HepG2 (cell line): ENCODE results near the gene ZBED3. TPM values are rescaled to one million over a fixed set of nuclear protein-coding genes. Genes with fewer than 3 reads are reported as not detected.

Experiments used
- AHR ChIP-seq: IDR thresholded peaks from 2 replicates; pipeline ENCODE4 v1.6.1; 2018; ENCODE audit warnings: missing genetic modification reagents, missing compliant biosample characterization
- ATF7-NPFF ChIP-seq: sonication (generic); formaldehyde crosslinking; IDR thresholded peaks from 2 replicates; pipeline ENCODE4 v1.8.1; 2023; ENCODE audit warnings: mild to moderate bottlenecking, low read depth, missing genetic modification reagents, moderate library complexity
- CBX5 ChIP-seq: sonication (generic); formaldehyde crosslinking; IDR thresholded peaks from 2 replicates; pipeline ENCODE4 v1.4.0; 2020; ENCODE audit warnings: missing genetic modification reagents, borderline replicate concordance
- FOXP4 ChIP-seq: sonication (generic); formaldehyde crosslinking; IDR thresholded peaks from 2 replicates; pipeline ENCODE4 v1.4.0; 2020; ENCODE audit warnings: missing genetic modification reagents
- GABPA ChIP-seq, 2 experiments: IDR thresholded peaks; 2 replicates each; pipeline ENCODE4 v1.6.1; 2011 to 2016; ENCODE audit warnings: low read depth in 2 of 2, low read length in 1 of 2, missing biosample characterization in 1 of 2, missing genetic modification characterization in 1 of 2
- GFI1 ChIP-seq: sonication (generic); formaldehyde crosslinking; IDR thresholded peaks from 2 replicates; pipeline ENCODE4 v1.5.0; 2020; ENCODE audit warnings: missing genetic modification reagents, mild to moderate bottlenecking, borderline replicate concordance
- HHEX ChIP-seq: IDR thresholded peaks from 2 replicates; pipeline ENCODE4 v1.6.1; 2016; ENCODE audit warnings: control low read depth
- HNF1B ChIP-seq: sonication (generic); formaldehyde crosslinking; IDR thresholded peaks from 2 replicates; pipeline ENCODE4 v1.5.1; 2020; ENCODE audit warnings: mild to moderate bottlenecking, moderate library complexity, missing genetic modification reagents
- MAFK ChIP-seq, 2 experiments: IDR thresholded peaks in 1 of 2; conservative IDR thresholded peaks in 1 of 2; 2 replicates each; pipeline ENCODE4 v1.6.1; 2011; ENCODE audit warnings: improper control_type of control experiment in 2 of 2, low read length in 2 of 2
- MTA1 ChIP-seq: sonication (generic); formaldehyde crosslinking; IDR thresholded peaks from 2 replicates; pipeline ENCODE4 v1.4.0; 2020; ENCODE audit warnings: missing genetic modification reagents, mild to moderate bottlenecking, borderline replicate concordance
- NPAS2 ChIP-seq: sonication (generic); formaldehyde crosslinking; IDR thresholded peaks from 2 replicates; pipeline ENCODE4 v1.8.0; 2022; ENCODE audit warnings: mild to moderate bottlenecking, missing genetic modification reagents, borderline replicate concordance
- PHB2 ChIP-seq: fragments of 450-650 bp; IDR thresholded peaks from 2 replicates; pipeline ENCODE4 v1.6.1; 2018; ENCODE audit not compliant: partially characterized antibody
- PLRG1 ChIP-seq: fragments of 450-650 bp; conservative IDR thresholded peaks from 2 replicates; pipeline ENCODE4 v1.6.1; 2016
- RFX5 ChIP-seq: IDR thresholded peaks from 2 replicates; pipeline ENCODE4 v1.6.1; 2011; ENCODE audit warnings: low read depth, low read length, improper control_type of control experiment
- SALL2 ChIP-seq: sonication (generic); formaldehyde crosslinking; IDR thresholded peaks from 2 replicates; pipeline ENCODE4 v1.8.1; 2023; ENCODE audit warnings: mild to moderate bottlenecking, missing genetic modification reagents, inconsistent platforms
- SMC3 ChIP-seq: IDR thresholded peaks from 2 replicates; pipeline ENCODE4 v1.6.1; 2011; ENCODE audit warnings: low read length, improper control_type of control experiment
- SPEN ChIP-seq: sonication (generic); formaldehyde crosslinking; IDR thresholded peaks from 2 replicates; pipeline ENCODE4 v1.5.1; 2020; ENCODE audit warnings: low read depth, mild to moderate bottlenecking, missing genetic modification reagents
- ZBTB3 ChIP-seq: sonication (generic); formaldehyde crosslinking; IDR thresholded peaks from 2 replicates; pipeline ENCODE4 v1.4.0; 2020; ENCODE audit warnings: low read depth, mild to moderate bottlenecking, moderate library complexity, missing genetic modification reagents, borderline replicate concordance
- ZNF234 ChIP-seq: sonication (generic); formaldehyde crosslinking; conservative IDR thresholded peaks from 2 replicates; pipeline ENCODE4 v1.5.1; 2020; ENCODE audit warnings: mild to moderate bottlenecking, missing genetic modification reagents
- ZNF274 ChIP-seq: sonication (generic); formaldehyde crosslinking; IDR thresholded peaks from 2 replicates; pipeline ENCODE4 v1.5.1; 2020; ENCODE audit warnings: mild to moderate bottlenecking, missing genetic modification reagents
- ZNF44 ChIP-seq: sonication (generic); formaldehyde crosslinking; IDR thresholded peaks from 2 replicates; pipeline ENCODE4 v1.5.1; 2020; ENCODE audit warnings: mild to moderate bottlenecking, missing genetic modification reagents
- ZNF607 ChIP-seq: sonication (generic); formaldehyde crosslinking; IDR thresholded peaks from 2 replicates; pipeline ENCODE4 v1.5.1; 2020; ENCODE audit warnings: missing genetic modification reagents, mild to moderate bottlenecking, borderline replicate concordance
- ZNF670 ChIP-seq: sonication (generic); formaldehyde crosslinking; IDR thresholded peaks from 2 replicates; pipeline ENCODE4 v1.8.0; 2022; ENCODE audit warnings: mild to moderate bottlenecking, missing genetic modification reagents, borderline replicate concordance
- ZNF710 ChIP-seq: sonication (generic); formaldehyde crosslinking; IDR thresholded peaks from 2 replicates; pipeline ENCODE4 v1.5.0; 2020; ENCODE audit warnings: mild to moderate bottlenecking, missing genetic modification reagents, borderline replicate concordance
- ZSCAN30 ChIP-seq: sonication (generic); formaldehyde crosslinking; IDR thresholded peaks from 2 replicates; pipeline ENCODE4 v1.5.0; 2020; ENCODE audit warnings: mild to moderate bottlenecking, missing genetic modification reagents
- polyA plus RNA-seq, 8 experiments: library from polyadenylated mRNA; depleted of rRNA in 3 of 8; stranded (reverse) in 7 of 8; unstranded in 1 of 8; fragments of >200 nt; fragmentation: Illumina TruSeq in 4 of 8; extraction: Trizol in 4 of 8; gene quantifications; 2 replicates each; pipeline versions ENCODE4 v1.2.1 to v1.2.3, GENCODE V29; 2011 to 2016; ENCODE audit warnings: low read depth in 4 of 8, missing spikeins in 1 of 8, mixed read lengths in 1 of 8; ENCODE audit not compliant: insufficient read depth in 1 of 8
- total RNA-seq, 5 experiments: library from RNA; depleted of rRNA; stranded (reverse); fragments of >200 nt; fragmentation: Illumina TruSeq; extraction: Trizol; gene quantifications; 2 replicates each; pipeline ENCODE4 v1.2.3, GENCODE V29; 2016; ENCODE audit warnings: low read depth in 1 of 5

ZBED3 gene
- total and polyA plus RNA-seq, 2 of the 13 experiments (the other 11 are each of a cell fraction or from before 2014, with no cell fraction given) = 2.3 to 8.1 TPM

- no peak for TF ChIP-seq ZNF670 (CRISPR knock-in tag)
- TF ChIP-seq GABPA (IDR thresholded peaks at IDR 0.05; ENCODE audit: low read depth, low read length) = no peak
- TF ChIP-seq GABPA (CRISPR knock-in tag; IDR thresholded peaks at IDR 0.05; ENCODE audit: low read depth) = no peak
- TF ChIP-seq FOXP4 (CRISPR knock-in tag) = no peak
- no peak for TF ChIP-seq PLRG1
- TF ChIP-seq NPAS2 = no peak
- no peak for TF ChIP-seq ZNF710
- peak; percentile 24; the same call in 1 of the 2 replicates for TF ChIP-seq HNF1B (CRISPR knock-in tag)
- 0 out of 2 replicates have a peak, but pooled peaks have one; percentile 23 for TF ChIP-seq SALL2 (CRISPR knock-in tag)
- TF ChIP-seq ZNF607 (CRISPR knock-in tag) = peak; percentile 88
- peak; percentile 47 for TF ChIP-seq GFI1
- TF ChIP-seq CBX5 (CRISPR knock-in tag) = no peak
- no peak for TF ChIP-seq ZSCAN30 (CRISPR knock-in tag)
- TF ChIP-seq ZNF274 = peak; percentile 61; the same call in 1 of the 2 replicates
- no peak for TF ChIP-seq MAFK (conservative IDR thresholded peaks at IDR 0.05 in 1 of 2, IDR thresholded peaks at IDR 0.05 in 1 of 2; ENCODE audit: low read length in 2 of 2)
- no peak for TF ChIP-seq HHEX
- peak; percentile 65; the same call in 1 of the 2 replicates for TF ChIP-seq AHR (CRISPR knock-in tag)
- no peak for TF ChIP-seq ZNF44 (CRISPR knock-in tag)
- peak; percentile 79; the same call in 1 of the 2 replicates for TF ChIP-seq MTA1
- TF ChIP-seq SMC3 = no peak
- TF ChIP-seq ZNF234 (CRISPR knock-in tag) = no peak
- peak; percentile 28; the same call in 1 of the 2 replicates for TF ChIP-seq ATF7-NPFF (CRISPR knock-in tag)
- no peak for TF ChIP-seq PHB2
- TF ChIP-seq RFX5 = 0 out of 2 replicates have a peak, but pooled peaks have one; percentile 16
- peak; percentile 35 for TF ChIP-seq SPEN
- TF ChIP-seq ZBTB3 (CRISPR knock-in tag) = no peak
These were observed at the start of gene ZBED3 (continued) for GRCh38 chr5:77086689-77087483.
